Jurkat, Clone E6-1 (cell line): ENCODE measurements around the gene MVK. TPM values are rescaled to one million over a fixed set of nuclear protein-coding genes. Genes with fewer than 3 reads are reported as not detected.

Source experiments
- DNase-seq: peaks from one replicate; pipeline ENCODE4 v3.0.0-alpha.2; 2011; ENCODE audit warnings: low read depth, low spot score
- H3K4me3 ChIP-seq: 2 replicates; pipeline ENCODE4 v1.5.1; 2011; ENCODE audit warnings: mild to moderate bottlenecking, low read length, control low read depth, moderate library complexity
- polyA plus RNA-seq: library from polyadenylated mRNA; unstranded; fragments of >200 nt; gene quantifications from one replicate; pipeline ENCODE4 v1.2.1, GENCODE V29; 2012; ENCODE audit warnings: missing spikeins; ENCODE audit not compliant: insufficient read length, insufficient read depth

The MVK gene
- polyA plus RNA-seq: 16.4 TPM

GRCh38 chr12:109573029-109573913 lies at the start of gene MVK, which contains the start of gene MMAB:
Gene MVK (plus strand): TSS chr12:109573794. CDS start chr12:109574823, 1,029 bp downstream.
Gene MMAB (minus strand): TSS chr12:109573504. CDS start chr12:109573480, 24 bp downstream.
- DNase-seq: peak; percentile 99
- peak within 1 kb of the TSS; percentile 90 for H3K4me3 ChIP-seq

GRCh38 chr12:109524466-109525278 lies 48.9 kb upstream of the MVK start:
- no peak for DNase-seq
- no peak overlapping the region for H3K4me3 ChIP-seq

GRCh38 chr12:109525279-109525585 lies 48.4 kb upstream of the MVK start:
- DNase-seq: no peak
- no peak overlapping the region for H3K4me3 ChIP-seq

DNA sequence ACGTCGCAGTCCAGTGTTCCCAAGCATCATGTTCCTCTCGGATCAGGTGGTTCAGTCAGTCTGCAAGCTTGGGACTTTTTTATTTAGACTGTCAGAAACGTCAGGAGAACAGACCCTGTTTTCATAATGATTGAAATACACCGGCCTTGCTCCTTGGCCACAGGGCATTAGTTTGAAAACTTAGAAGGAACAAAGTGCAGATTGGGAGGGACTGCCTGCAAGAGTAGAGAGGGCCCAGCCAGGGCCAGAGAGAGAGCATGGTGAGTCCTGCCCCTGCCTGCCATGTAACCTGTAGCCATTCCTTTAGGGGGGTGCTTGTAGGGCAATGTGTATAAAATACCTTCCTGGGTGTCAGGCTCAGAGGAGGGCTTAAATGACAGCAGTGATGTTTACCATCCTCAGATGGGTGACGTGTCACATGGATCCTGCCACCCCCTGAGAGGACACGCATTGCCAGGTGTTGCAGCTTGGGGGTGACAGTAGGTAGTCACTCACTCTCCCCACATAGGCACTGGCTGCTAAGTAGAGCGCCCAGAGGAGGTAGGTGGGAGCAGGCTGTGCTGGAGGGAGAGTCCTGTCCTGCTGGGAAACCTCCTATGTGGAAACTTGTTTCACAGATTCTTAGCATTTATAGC lies 46.0 kb upstream of the MVK start:
- DNase-seq: no peak
- no peak overlapping the region for H3K4me3 ChIP-seq

- no peak for DNase-seq
- H3K4me3 ChIP-seq: no peak overlapping the region
Observed at GRCh38 chr12:109529691-109530640, 43.6 kb upstream of the MVK start.

DNA sequence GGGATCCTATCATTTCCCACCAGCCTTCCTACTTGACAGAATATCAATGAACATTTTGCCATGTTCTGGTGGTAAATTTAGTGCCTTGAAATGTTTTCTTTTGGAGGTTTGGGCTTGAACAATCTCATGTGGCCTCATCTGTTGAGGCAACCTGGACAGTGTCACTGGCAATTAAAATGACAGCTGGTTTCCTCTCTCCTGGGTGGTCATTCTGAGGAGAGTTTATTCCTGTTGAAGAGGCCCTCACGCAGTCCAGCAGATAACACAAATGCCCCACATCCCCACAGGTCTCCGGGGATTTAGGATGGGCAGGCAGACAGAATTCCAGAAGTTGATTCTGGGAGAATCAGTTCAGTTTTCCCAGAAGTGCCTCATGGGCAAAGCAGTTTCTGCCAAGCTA lies 42.2 kb upstream of the MVK start:
- no peak for DNase-seq
- H3K4me3 ChIP-seq: no peak overlapping the region

DNA sequence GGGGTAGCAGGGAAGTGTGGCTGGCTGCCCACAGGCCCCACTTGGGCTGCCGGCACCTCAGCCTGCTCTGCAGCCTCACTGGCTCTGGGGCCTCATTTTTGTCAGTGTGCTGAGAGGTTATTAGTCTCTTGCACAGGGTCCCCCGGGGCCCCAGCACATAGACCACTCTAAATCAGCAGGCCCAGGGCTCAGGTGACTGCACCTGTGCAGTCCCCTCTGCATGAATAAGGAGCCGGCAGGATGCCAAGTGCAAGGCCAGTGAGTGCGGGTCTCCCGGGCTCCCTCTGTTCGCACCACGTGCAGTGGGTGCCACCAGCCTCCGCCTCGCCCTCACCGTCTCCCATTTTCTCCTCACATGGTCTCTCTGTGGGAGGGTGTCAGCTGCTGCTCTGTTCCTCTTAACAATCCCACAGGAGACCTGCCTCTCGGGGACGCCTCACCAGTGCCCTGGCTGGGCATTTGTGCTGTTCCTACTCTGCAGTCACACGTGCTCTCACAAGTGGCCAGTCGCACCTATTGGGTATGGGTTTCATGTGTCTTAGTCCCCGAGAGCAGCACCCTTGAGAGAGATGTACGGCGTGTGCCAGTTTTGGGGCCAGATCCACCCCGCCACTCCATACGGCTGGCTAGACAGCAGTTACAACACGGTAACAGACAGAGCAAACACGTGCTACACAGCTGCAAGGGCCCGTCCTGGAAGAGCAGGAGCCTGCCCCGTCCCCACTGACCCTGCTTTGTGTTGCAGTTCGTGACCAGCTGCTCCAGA lies 40.7 kb upstream of the MVK start:
- no peak for DNase-seq
- no peak overlapping the region for H3K4me3 ChIP-seq

- no peak overlapping the region for H3K4me3 ChIP-seq
- no peak for DNase-seq
Observed at GRCh38 chr12:109533487-109533740, 40.2 kb upstream of the MVK start.

DNA sequence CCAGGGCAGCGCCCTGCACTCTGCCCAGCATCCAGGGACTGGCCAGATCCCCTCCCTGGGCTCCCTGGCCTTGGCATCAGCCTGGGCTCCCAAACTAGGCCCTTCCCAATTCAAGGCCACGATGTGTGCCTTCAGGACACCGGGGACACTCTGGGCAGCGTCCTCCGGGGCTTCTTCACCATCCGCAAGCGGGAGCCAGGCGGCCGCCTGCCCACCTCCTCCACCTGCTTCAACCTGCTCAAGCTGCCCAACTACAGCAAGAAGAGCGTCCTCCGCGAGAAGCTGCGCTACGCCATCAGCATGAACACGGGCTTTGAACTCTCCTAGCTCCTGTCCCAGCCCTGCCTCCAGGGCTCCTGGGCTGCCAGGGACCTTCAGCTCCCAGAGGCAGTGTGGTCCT lies 39.1 kb upstream of the MVK start:
- no peak overlapping the region for H3K4me3 ChIP-seq

GRCh38 chr12:109535231-109535862 lies 38.2 kb upstream of the MVK start:
- no peak overlapping the region for H3K4me3 ChIP-seq
- no peak for DNase-seq

More for the DNA sequence above, 39.1 kb upstream of the MVK start:
- no peak for DNase-seq

DNA sequence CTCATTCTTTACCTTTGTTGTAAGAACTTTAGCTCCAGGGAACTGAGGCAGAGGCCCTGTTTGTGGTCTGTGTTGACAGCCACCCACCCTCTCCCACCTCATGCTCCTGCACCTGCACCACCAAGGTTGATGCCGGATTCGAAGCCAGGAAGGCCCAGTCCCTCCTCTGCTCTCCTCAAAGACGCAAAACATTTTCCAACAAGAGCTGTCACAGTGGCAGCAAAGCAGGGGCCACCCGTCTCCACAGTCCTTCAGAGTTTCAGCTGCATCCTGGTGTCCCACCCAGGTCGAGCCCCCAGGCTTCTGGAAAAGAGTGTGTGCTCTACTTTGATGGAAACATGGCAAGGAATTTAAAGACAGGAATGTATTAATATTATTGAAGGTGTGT lies 37.7 kb upstream of the MVK start:
- H3K4me3 ChIP-seq: no peak overlapping the region
- DNase-seq: no peak

DNA sequence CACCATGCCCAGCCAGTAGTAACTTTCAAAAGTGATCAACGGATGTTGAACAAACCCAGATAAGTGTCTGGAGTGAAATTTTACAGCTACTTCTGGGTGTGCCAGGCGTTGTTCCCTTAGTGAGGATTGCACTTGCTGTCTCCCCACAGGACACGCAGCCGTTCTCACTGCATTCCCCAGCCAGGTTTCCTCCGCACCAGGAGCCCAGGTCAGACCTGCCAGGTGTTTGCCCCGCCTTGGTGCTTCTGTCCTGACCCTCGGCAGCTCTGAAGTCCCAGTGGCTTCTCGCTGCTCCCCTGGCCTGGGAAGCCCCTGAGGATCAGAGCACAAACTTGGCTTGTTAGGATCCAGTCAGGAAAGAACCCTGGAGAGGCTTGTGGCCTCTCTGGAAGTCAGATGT lies 36.5 kb upstream of the MVK start:
- no peak for DNase-seq
- H3K4me3 ChIP-seq: no peak overlapping the region

DNA sequence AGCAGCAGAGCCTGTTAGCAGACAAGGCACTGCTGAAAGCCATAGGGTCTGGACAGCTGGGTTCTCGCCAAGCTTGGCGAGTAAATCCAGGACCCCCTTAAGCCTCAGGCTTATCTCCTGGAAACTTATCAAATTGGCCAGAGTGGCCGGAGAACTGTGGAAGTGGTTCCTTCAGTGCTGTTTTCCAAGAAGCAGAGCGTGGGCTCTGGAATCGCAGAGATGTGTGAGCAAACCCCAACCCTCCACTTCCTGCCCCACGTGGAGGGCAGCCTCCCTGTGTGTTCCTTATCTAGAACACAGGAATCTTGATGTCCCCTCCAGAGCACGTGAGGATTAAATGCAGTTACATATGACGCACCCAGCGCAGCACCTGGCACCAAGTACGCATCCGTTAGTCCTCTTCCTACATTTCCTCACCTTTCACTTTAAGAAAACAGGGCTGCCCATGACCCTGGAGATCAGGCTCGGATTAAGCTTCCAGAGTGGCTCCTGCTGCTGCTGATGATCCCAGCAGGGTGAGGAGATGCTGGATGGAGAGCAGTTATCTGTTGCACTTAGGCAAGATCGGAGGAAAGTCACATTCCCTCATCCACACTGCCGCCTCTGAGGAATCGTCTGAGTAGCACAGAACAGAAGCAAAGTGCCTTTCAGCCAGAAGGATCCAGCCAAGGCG lies 35.3 kb upstream of the MVK start:
- H3K4me3 ChIP-seq: no peak overlapping the region
- no peak for DNase-seq

DNA sequence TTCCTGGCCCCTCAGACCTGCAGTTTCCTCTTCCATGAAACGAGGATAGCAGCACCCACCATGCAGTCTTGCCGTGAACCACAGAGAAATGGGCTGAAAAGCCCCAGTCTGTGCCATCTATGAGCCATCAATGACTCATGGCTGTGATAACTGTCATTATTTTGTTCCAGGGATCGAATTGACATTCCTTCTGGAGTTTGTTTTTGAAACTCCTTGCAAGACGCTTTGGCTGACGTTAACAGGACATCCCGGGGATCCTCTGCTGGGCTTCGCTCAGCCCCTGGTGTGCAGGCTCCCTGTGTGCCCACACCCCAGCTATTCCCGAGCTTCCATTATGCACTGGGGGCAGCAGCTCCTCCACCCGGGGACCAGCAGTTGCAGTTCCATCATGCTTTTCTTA lies 34.1 kb upstream of the MVK start:
- DNase-seq: no peak
- H3K4me3 ChIP-seq: no peak overlapping the region

DNA sequence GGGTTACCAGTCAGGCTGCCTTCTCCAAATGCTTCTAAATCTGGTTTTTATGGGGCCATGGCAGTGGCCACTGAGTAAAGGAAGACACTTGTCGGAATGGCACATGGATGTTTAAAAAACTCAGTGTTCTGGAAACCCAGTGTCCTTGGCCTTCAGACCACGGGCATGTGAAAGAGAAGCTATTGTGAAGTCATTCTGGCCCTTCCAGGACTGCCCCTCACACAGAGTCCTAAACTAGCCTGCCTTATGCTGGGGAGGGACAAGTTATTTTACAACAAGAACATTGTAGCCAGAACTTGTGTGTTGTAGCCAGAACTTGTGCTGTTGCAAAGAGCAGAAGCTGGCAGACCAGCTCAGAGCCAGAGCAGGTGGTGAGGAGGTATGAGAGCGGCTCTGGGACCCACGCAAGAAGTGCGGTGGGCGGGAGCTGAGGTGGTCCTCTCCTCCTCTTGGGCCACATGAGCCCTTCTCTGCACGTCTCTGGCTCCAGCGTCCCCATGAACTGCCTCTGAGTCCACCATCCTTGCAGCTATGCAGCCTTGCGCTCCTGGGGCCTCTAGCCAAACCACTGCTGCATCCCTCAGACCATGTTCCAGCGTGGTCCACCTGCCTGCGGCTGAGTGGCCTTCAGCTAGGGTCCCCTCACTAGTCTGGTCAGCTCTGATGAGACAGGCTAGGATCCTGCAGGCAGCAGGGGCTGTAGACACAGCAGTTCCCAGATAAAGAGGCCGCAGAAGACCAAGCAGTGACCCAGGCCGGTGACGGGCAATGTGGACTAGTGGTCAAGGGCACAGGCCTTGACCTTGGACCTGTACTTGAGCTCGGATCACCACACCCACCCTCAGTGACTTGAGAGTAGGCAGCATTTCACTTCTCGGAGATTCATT lies 32.8 kb upstream of the MVK start:
- H3K4me3 ChIP-seq: no peak overlapping the region
- DNase-seq: no peak

DNA sequence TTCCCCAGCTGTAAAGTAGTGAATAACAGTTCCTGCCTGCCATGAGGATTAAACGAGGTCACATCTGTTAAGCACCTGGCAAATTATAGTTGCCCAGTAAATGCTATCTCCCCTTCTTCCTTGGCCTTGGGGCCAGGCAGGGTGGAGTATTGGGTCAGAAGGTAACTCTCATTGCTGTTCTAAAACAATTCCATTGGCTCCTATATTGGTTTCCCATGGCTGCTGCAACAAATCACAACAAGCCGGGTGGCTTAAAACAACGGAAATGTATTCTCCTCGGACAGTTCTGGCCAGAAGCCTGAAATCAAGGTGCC lies 32.2 kb upstream of the MVK start:
- DNase-seq: no peak

DNA sequence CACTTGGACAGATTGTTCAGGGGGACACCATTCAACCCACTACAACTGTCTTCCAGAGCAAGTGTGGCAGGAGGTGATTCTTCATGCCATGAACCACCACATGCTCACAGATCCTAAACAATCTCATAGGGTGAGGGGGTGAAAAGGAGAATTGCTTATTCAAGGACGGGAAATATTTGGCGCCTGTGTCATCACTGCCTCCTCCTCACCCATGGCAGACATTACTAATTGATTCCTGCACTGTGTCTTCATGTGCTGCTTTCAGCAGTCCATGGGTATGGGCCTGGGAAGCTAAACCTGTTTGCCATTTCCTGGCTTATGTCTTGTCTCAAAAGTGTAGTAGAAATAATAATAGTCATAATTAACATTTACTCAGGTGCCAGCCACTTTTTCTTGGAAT lies 31.6 kb upstream of the MVK start:
- H3K4me3 ChIP-seq: no peak overlapping the region
- no peak for DNase-seq

More for the DNA sequence above, 32.2 kb upstream of the MVK start:
- no peak overlapping the region for H3K4me3 ChIP-seq
